Myocyte (in vitro differentiated cells): Measurements from ENCODE around the gene DAAM1. TPM values are rescaled to one million over a fixed set of nuclear protein-coding genes. Genes with fewer than 3 reads are reported as not detected.
A peak's percentile ranks its signal among the peaks of the same experiment; 100 is the strongest.

ENCODE experiments used
- DNase-seq: peaks from one replicate; pipeline ENCODE4 v3.0.0-alpha.2; 2012; ENCODE audit warnings: low read depth
- total RNA-seq: library from RNA; depleted of rRNA; stranded (reverse); fragments of >200 nt; gene quantifications from 2 replicates; pipeline ENCODE4 v1.2.3, GENCODE V29; 2014

DAAM1 gene
- total RNA-seq, 1 donor from 2014 or later: 30.1 TPM

- DNase-seq: no peak
Observed at GRCh38 chr14:59215757-59216156, 27.3 kb downstream of the DAAM1 start.

DNA sequence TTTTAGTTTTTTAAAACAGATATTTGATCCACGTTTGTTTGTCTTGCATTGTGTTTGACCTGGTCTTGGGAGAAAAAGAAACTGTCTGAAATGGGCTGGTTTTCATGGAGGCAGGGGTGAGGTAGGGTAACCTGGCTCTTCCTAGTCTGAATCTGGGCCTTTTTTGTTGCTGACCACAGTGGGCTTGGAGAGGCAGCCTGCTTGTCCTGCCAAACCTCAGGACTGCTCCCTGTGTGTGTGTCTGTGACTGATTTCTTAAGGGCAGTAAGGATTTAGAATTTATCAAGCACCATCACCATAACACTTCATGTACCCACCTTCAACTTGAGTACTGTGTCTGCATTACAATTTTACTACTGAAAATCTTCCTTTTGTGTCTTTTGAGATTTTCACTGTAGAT is 28.5 kb downstream of the DAAM1 start:
- DNase-seq: peak; percentile 17

- peak; percentile 17 for DNase-seq
Observed at GRCh38 chr14:59221568-59221967, 33.1 kb downstream of the DAAM1 start.

DNA sequence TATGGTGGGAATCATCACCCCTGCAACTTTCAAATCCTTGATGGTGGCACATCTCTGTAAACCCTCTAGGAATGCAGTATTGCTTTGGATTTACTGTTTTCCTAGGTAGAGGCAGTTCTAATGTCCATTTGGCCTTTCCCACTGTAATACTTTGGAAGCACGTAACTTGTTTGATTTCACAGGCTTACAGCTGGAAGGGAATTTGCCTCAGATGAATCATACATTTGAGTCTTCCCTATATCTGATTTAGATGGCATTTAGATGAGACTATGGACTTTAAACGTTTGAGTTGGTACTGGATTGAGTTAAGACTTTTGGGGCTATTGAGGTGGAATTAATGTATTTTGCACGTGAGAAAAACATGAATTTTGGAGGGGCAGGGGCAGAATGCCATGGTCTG is 35.9 kb downstream of the DAAM1 start:
- DNase-seq: no peak

- no peak for DNase-seq
Observed at GRCh38 chr14:59225281-59225680, 36.8 kb downstream of the DAAM1 start.

GRCh38 chr14:59228421-59228820 is 40.0 kb downstream of the DAAM1 start:
- peak; percentile 6 for DNase-seq

- no peak for DNase-seq
Observed at GRCh38 chr14:59229653-59230406, 41.4 kb downstream of the DAAM1 start.

DNA sequence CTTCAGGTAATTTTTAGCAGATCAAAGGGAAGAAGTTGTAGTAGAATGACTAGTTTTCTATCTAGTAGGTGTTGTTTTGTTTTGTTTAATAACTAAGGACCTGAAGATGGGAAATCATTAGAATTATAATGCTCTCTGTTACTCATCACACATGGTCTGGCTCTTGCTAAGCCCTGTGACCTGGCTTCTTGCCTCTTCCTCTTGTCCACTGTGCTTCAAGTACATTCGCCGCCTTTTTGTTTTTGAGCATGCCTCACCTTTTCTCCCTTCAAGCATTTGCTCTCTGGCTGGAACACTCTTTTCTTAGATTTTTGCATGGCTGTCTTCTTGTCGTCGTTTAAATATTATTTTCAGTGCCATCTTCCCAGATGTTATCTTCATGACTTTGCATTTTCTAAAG is 47.7 kb downstream of the DAAM1 start:
- DNase-seq: no peak

DNA sequence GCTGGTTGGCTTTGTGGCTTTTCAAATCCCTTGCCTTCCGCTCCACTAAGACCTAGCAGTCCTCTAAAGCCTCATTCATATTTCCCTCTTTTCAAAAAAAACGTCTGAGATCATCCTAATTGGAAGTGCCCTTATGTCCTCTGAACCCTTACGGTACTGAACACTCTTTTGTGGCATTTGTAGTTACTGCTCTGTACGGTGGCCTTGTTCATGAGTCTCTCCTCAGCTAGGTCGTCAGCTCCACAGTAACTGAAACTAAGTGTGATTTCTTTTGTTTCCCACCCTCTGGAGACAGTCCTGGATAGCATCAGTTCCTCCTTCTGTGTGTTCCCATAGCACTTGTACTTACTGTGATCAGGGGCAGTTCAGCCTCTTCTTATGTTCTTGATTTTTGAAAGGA is 49.7 kb downstream of the DAAM1 start:
- no peak for DNase-seq

DNA sequence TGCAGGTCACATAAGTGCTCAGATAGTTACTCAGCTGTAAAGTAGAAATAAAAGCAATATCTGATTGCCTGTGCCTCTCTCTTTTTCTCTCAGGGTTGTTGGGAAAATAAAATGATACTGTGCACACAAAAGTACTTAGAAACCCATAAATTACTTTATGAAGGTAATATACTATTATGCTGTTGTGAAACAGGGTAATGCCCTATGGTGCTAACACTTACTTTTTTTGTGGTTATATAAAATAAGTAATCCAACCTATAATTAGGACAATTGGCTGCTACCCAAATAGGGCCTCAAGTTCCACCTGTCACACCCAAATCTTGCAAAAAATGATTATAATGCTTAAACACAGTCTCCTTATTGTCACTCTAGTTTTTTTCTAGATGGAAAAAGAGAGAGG is 50.6 kb downstream of the DAAM1 start:
- no peak for DNase-seq

GRCh38 chr14:59240356-59240755 is 51.9 kb downstream of the DAAM1 start:
- DNase-seq: no peak

DNA sequence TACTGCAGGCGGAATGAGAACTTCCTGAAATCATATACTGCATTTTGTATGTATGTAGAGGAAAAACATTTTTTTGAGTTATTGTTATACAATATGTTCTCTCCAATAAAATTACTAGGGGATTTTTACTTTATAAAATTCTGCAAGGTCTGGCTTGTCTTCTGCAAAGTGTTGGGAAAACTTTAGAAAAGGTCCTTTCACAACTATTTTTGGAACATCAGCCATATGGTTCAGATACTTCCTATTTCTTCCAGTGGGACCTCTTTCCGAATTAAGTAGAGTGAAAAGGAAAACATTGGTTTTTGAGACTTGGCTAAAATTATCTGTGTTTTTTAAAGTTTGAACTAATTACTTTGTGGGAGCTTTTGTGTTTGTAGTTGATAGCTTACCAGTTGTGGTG is 52.7 kb downstream of the DAAM1 start:
- no peak for DNase-seq

DNA sequence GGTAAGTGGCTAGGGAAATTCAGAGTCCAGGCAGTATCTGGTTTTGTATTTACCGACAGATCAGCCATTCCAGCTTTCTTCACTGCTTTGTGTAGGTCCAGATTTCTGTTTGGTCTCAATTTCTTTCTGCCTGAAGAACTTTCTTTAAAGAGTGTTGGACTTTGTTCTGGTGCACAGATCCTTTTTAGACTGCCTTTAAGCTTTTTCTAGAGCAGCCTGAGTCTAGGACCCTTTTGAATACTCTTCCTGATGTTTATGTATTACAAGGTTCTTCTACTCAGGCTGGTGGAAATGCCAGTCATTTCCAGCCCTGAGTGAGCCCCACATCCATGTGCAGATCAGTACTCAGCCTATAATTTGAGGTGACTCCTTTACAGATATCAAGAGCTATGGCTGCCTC is 54.7 kb downstream of the DAAM1 start:
- DNase-seq: no peak

GRCh38 chr14:59244581-59244980 is 56.1 kb downstream of the DAAM1 start:
- no peak for DNase-seq

- no peak for DNase-seq
Observed at GRCh38 chr14:59245809-59246295, 57.4 kb downstream of the DAAM1 start.

GRCh38 chr14:59246566-59246965 is 58.1 kb downstream of the DAAM1 start:
- DNase-seq: no peak

GRCh38 chr14:59247801-59248584 is 59.5 kb downstream of the DAAM1 start:
- DNase-seq: no peak

- DNase-seq: no peak
Observed at GRCh38 chr14:59249029-59249428, 60.6 kb downstream of the DAAM1 start.

- DNase-seq: peak; percentile 24
Observed at GRCh38 chr14:59251811-59252771, 63.6 kb downstream of the DAAM1 start.

DNA sequence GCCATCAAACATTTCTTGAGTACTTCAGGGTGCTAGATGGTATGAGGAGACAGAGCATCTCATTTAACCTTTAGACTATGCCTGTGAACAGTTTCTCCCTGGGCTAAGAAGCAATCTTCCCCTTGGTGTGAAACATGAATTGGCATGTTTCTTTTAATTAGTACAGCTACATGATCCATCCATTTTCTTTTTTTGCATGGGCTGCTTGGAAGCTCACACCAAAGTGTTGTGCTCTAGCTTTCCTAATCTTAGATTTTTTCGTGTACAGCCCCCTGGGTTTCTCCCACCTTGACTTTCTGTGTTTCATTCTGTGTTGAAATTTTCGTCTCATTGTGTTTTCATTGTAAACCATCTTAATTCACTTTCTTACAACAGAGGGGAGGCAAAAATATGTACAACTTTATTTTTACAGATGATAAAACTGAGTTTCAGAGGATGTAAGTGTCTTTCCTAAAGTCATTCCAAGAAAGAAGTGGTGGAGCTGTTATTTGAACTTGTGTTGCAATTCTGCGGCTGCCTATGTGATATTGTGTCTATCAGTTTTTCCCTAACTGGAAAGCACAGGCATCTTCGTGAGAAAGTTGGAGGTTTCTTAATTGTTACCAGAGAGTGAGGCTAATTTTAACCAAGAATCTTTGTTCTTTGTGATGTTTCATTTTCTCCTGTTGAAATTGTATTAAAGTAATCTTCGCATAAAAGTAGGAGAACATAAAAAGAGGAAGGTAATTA is 64.5 kb downstream of the DAAM1 start:
- no peak for DNase-seq

- no peak for DNase-seq
Observed at GRCh38 chr14:59253527-59253926, 65.1 kb downstream of the DAAM1 start.
